ENCODE results near the gene NR1H2.
A peak's percentile ranks its signal among the peaks of the same experiment; 100 is the strongest.
"Not testable (repeated sequence)": the region's sequence is repeated elsewhere in the genome, so short reads cannot be mapped to it uniquely, and the experiment has no call there.

Gene NR1H2

DNA sequence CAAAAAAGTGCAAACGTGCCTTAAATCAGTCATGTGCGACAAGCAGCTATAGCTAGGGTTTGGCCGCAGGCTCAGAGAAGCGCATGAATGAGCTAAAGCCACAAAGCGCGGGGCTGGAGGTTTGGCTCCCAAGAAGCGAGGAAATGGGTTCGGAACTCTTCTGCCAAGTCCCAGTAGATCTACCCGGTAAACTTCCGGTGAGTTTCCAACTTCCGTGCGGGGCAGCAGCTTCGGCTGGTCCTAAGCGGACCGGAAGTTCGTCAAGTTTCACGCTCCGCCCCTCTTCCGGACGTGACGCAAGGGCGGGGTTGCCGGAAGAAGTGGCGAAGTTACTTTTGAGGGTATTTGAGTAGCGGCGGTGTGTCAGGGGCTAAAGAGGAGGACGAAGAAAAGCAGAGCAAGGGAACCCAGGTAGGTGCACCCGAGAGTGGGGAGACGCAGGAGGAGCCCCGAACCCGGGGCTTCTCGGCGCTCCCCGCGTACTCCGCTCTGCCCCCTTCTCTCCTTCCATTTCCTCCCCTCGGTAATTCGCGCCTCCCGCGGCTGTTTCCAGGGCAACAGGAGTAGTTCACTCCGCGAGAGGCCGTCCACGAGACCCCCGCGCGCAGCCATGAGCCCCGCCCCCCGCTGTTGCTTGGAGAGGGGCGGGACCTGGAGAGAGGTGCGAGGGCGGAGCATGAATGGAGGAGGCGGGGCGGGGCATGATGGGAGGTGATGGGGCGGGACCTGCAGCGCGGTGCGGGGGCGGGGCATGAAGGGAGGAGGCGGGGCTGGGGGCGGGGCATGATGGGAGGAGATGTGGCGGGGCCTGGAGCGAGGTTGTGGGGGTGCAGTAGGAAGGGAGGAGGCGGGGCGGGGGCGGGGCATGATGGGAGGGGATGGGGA is at the start of gene NR1H2:
NR1H2 (plus strand) TSS at position 292 of the 885 bp plus-strand sequence. CDS start 1,149 bp downstream, outside the sequence.
- FAIRE-seq (peak; percentile 93), DNase-seq (ENCODE audit: insufficient read length, low spot score) (peak; percentile 88)
- TF ChIP-seq POLR2A (IDR thresholded peaks at IDR 0.05; ENCODE audit: low read depth, low read length) = peak; percentile 11; the same call in 1 of the 2 replicates

DNA sequence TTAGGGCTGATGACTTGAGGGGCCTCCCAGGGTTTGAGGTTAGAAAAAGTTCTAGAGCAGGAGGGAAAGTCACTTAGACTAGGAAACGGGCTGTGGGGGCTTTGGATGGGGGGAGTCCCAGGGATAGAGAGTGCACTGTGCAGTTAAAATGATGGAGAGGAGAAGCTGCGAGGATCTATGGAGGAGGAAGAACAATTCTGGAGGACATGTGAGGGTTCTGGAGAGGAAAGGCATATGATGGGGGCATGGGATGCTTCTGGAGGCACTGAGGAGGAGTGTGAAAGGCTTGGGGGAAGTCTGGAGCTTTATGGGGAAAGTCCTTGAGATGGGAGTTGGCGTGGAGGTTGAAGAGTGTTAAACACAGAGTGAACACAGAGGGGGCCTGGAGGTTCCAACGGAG is 49.2 kb upstream of the NR1H2 start:
- no peak for FAIRE-seq

DNA sequence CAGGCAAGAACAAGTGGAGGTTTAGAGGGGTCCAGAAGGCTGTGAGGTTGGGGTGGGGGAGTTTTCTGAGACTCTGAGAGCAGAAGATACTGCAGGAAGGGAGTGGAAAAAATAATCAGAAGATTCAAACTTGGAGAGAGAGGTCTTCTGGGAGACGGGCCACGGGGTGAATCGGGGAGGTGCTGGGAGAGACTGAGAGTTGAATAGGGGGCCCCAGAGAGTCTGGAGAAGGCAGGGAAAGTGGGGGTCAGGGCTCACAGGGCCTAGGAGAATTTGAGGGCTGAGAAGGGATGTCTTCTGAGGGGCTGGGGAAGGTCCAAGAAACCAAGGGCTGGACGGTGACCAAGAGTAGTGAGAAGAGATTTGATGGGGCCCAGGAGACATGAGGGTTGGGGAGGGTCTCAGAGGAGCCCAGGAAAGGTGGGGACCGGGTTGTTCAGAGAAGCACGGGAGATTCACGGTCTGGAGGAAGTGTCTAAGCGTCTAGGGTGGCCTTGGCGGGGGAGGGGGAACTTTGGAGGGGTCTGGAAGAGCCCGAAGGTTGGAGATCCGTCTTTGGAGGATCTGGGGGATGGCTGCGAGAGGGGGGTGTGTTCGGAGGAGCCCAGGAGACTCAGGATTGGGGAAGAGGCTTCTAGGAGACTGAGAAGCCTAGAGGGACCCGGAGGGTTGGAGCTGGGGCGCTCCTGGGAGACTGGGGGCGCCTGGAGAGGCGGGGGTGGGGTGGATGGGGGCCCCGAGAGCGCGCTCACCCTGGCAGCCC is 48.6 kb upstream of the NR1H2 start:
- FAIRE-seq (no peak), DNase-seq (ENCODE audit: insufficient read length, low spot score) (no peak)
- TF ChIP-seq POLR2A (IDR thresholded peaks at IDR 0.05; ENCODE audit: low read depth, low read length) = no peak

More for the DNA sequence above, 49.2 kb upstream of the NR1H2 start:
- no peak for TF ChIP-seq POLR2A (IDR thresholded peaks at IDR 0.05; ENCODE audit: low read depth, low read length)
- DNase-seq (ENCODE audit: insufficient read length, low spot score) = no peak

DNA sequence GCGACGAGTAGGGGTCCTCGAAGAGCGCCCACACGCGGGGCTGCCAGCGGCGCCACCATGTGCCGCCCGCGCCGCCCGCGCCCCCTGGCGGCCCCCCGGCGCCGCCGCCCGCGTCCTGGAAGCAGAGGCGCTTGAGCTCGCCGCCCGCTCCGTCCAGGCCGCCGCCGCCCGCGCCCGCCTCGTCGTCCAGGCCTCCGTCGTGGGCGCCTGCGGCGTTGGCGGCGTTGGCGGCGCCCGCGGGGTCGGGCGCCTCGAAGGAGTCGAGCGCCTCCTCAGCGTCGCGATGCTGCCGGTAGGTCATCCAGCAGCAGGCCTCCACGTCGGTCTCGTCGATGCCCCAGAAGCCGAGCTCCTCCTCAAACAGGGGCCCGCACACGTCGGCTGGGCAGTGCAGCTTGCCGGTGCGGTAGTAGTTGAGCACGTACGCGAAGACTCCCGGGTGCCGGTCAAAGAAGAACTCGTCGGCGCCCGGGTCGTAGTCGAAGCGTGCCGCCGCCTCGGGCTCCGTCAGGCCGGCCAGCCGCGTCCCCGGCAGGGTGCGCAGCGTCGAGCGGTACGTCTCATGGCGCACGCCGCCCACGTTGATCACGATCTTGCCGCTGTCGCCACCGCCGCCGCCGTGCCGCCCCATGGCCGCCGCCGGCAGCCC is 47.9 kb upstream of the NR1H2 start:
- no peak for DNase-seq (ENCODE audit: insufficient read length, low spot score)

DNA sequence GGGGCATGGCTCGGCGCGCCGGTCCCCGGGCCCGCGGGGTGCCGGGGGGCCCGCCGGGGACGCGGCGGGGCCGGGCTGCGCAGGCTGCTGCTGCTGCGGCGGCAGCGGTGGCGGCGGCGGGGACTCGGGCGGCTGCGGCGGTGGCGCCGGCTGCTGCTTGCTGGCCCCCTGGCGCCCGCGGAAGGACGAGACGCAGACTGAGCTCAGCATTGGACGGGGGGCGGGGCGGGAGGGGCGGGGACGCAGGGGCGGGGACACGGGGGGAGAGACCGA is 47.4 kb upstream of the NR1H2 start:
- FAIRE-seq = no peak
- no peak for DNase-seq (ENCODE audit: insufficient read length, low spot score)
- TF ChIP-seq POLR2A (IDR thresholded peaks at IDR 0.05; ENCODE audit: low read depth, low read length) = peak; percentile 52

More for the DNA sequence above, 47.9 kb upstream of the NR1H2 start:
- no peak for FAIRE-seq
- no peak for TF ChIP-seq POLR2A (IDR thresholded peaks at IDR 0.05; ENCODE audit: low read depth, low read length)

DNA sequence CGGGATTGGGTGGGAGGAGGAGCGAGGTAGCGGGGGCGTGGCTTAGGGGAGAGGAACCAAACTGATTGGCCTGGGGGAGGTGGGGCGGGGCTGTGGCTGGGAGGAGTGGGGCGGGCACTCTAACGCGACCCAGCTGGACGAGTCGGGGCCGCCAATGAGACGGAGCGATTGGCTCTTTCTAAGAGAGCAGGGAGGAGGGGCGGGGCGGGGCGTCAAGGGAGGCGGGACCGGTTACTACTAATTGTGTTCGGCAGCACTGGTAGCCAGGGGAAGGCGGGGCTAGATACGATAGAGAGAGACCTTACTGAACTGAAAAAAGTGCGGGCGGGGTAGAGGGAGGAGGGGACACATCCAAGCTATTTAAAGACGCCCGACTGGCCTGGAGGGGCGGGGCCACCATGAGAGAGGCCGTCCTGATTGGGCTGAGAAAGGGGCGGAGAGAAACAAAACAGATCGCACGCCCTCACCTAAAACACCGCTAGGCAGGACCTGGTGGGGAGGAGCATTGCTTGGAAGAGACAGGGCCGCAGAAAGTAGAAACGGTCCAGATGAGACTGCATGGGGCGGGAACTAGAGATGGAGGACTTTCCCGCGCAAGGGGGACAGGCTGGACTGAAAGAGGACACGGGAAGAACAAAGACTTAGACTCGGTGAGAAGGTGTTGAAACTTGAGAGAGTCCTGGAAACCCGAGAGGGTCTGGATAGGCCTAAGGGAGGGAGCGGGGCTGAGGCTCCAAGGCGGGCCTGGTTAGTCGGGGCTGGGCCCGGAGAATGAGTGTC is 46.9 kb upstream of the NR1H2 start, which contains the start of gene KCNC3:
KCNC3 (minus strand) TSS at position 232 of the 780 bp plus-strand sequence. CDS start 295 bp downstream, outside the sequence.
- DNase-seq (ENCODE audit: insufficient read length, low spot score) = peak; percentile 78
- no peak for TF ChIP-seq POLR2A (IDR thresholded peaks at IDR 0.05; ENCODE audit: low read depth, low read length)
- no peak for FAIRE-seq

GRCh38 chr19:50329926-50330294 is 46.3 kb upstream of the NR1H2 start:
- not testable (repeated sequence) for DNase-seq (ENCODE audit: insufficient read length, low spot score); FAIRE-seq

- TF ChIP-seq POLR2A (IDR thresholded peaks at IDR 0.05; ENCODE audit: low read depth, low read length) = no peak
- peak; percentile 92 for DNase-seq (ENCODE audit: insufficient read length, low spot score)
- no peak for FAIRE-seq
Measured at GRCh38 chr19:50330365-50331078, 45.7 kb upstream of the NR1H2 start.

- no peak for TF ChIP-seq POLR2A (IDR thresholded peaks at IDR 0.05; ENCODE audit: low read depth, low read length)
- DNase-seq (ENCODE audit: insufficient read length, low spot score) (no peak), FAIRE-seq (no peak)
Measured at GRCh38 chr19:50331221-50331993, 44.9 kb upstream of the NR1H2 start.

GRCh38 chr19:50331994-50332243 is 44.3 kb upstream of the NR1H2 start:
- DNase-seq (ENCODE audit: insufficient read length, low spot score) (no peak), FAIRE-seq (no peak)
- no peak for TF ChIP-seq POLR2A (IDR thresholded peaks at IDR 0.05; ENCODE audit: low read depth, low read length)

- no peak for FAIRE-seq
- TF ChIP-seq POLR2A (IDR thresholded peaks at IDR 0.05; ENCODE audit: low read depth, low read length) = no peak
- no peak for DNase-seq (ENCODE audit: insufficient read length, low spot score)
Measured at GRCh38 chr19:50332244-50333038, 43.8 kb upstream of the NR1H2 start.

DNA sequence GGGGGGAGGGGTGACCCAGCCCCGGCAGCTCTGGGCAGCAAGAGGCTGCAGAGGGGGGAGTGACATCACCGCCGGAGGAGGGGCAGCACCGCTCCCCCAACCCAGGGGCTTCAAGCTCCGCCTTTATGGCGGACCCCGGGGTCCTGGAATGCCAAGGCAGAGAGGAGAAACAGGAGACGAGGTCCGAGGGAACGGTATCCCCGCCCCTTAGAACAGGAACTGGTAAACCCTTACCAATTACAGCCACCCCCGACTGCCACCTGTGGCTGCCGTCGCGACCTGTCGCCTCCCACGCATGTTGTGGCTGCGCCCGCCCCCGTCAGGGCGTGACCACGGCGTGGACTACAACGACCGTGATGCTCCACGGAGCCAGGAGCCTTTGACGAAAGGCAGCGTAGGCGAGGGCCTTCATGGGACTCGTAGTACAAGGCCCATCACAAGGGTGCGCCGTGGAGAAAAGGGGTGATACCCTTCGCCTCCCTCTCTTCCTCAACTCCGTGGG is 43.0 kb upstream of the NR1H2 start:
- FAIRE-seq (no peak), DNase-seq (ENCODE audit: insufficient read length, low spot score) (peak; percentile 98)
- TF ChIP-seq POLR2A (IDR thresholded peaks at IDR 0.05; ENCODE audit: low read depth, low read length) = no peak

Data from H54 (cell line).